Body of pancreas (tissue), 4 donors: ENCODE results near the gene SUMO4.

Experiments used
- POLR2A ChIP-seq, 3 donors: fragments of 450-650 bp; IDR thresholded peaks; one replicate each; pipeline ENCODE4 v1.6.1; 2016; ENCODE audit warnings: antibody characterized with exemption in 3 of 3, mild to moderate bottlenecking in 2 of 3
- TF ChIP-seq, protein P1 (sequence below), 7 experiments: fragments of 450-650 bp in 4 of 7; fragments of 200-600 bp in 3 of 7; sonication (generic) in 3 of 7; IDR thresholded peaks; one replicate each; pipeline ENCODE4 v1.5.1; 2016 to 2019; ENCODE audit warnings: antibody characterized with exemption in 7 of 7

DNA sequence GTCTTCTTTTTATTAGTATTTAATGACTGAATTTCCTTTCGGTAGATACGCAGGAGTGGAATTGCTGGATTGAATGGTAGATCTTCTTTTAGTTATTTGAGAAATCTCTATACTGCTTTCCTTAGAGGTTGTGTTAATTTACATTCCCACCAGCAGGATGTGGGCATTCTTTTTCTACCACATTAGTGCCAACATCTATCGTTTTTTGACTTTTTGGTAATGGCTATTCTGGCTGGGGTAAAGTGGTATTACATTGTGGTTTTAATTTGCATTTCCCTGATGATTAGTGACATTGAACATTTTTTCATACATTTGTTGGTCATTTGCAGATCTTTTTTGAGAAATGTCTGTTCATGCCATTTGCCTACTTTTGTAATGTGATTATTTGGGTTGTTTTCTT is 37.1 kb downstream of the SUMO4 start:
- TF ChIP-seq, protein P1, sequence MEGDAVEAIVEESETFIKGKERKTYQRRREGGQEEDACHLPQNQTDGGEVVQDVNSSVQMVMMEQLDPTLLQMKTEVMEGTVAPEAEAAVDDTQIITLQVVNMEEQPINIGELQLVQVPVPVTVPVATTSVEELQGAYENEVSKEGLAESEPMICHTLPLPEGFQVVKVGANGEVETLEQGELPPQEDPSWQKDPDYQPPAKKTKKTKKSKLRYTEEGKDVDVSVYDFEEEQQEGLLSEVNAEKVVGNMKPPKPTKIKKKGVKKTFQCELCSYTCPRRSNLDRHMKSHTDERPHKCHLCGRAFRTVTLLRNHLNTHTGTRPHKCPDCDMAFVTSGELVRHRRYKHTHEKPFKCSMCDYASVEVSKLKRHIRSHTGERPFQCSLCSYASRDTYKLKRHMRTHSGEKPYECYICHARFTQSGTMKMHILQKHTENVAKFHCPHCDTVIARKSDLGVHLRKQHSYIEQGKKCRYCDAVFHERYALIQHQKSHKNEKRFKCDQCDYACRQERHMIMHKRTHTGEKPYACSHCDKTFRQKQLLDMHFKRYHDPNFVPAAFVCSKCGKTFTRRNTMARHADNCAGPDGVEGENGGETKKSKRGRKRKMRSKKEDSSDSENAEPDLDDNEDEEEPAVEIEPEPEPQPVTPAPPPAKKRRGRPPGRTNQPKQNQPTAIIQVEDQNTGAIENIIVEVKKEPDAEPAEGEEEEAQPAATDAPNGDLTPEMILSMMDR (IDR thresholded peaks at IDR 0.05) = no peak
- TF ChIP-seq POLR2A (IDR thresholded peaks at IDR 0.05) = no peak
